HEK293 (cell line): Measurements from ENCODE around the gene MYLK.

ENCODE experiments used
- CTCF ChIA-PET: fragments of 350-600 bp; formaldehyde crosslinking; extraction: SDS; loops from one replicate; lab custom pipeline; 2021; ENCODE audit warnings: antibody characterized with exemption; lab: Yijun Ruan, JAX
- POLR2A ChIA-PET: fragments of 300-600 bp; formaldehyde crosslinking; extraction: SDS; loops from one replicate; lab custom pipeline; 2020; ENCODE audit warnings: antibody characterized with exemption, inconsistent platforms; lab: Yijun Ruan, JAX
- H3K27ac ChIP-seq: fragments of 200-500 bp; sonication (Bioruptor generic); 2 replicates; pipeline ENCODE4 v1.5.1; 2014; ENCODE audit warnings: low read depth, low read length, control low read depth, inconsistent platforms; ENCODE audit errors: extremely low read depth
- H3K36me3 ChIP-seq, 2 experiments: fragments of 200-500 bp in 1 of 2; sonication (Bioruptor generic) in 1 of 2; 1 replicate in 1 of 2; 2 replicates in 1 of 2; pipeline ENCODE4 v1.5.1; 2014 to 2017; ENCODE audit warnings: inconsistent platforms in 2 of 2, low read length in 2 of 2; ENCODE audit not compliant: control insufficient read depth in 2 of 2, insufficient read depth in 1 of 2
- H3K4me1 ChIP-seq: fragments of 200-500 bp; sonication (Bioruptor generic); 2 replicates; pipeline ENCODE4 v1.5.1; 2014; ENCODE audit warnings: mild to moderate bottlenecking, low read length, inconsistent platforms; ENCODE audit not compliant: control insufficient read depth, insufficient read depth
- H3K4me3 ChIP-seq: 2 replicates; pipeline ENCODE4 v1.5.1; 2011; ENCODE audit warnings: low read depth, mild to moderate bottlenecking, control low read depth, low read length, moderate library complexity
- H3K9me3 ChIP-seq: fragments of 200-500 bp; sonication (Bioruptor generic); 2 replicates; pipeline ENCODE4 v1.5.1; 2014; ENCODE audit warnings: low read depth, low read length, inconsistent platforms; ENCODE audit not compliant: control insufficient read depth, insufficient read depth
- BCL11A ChIP-seq: fragments of 450-650 bp; formaldehyde crosslinking; IDR thresholded peaks from 2 replicates; pipeline ENCODE4 v1.5.1; 2016; ENCODE audit warnings: low read depth, missing biosample characterization, missing genetic modification characterization
- GLI2 ChIP-seq: fragments of 450-650 bp; formaldehyde crosslinking; IDR thresholded peaks from 2 replicates; pipeline ENCODE4; 2017; ENCODE audit warnings: missing biosample characterization, missing genetic modification characterization, low read depth, borderline replicate concordance
- GLIS1 ChIP-seq: fragments of 450-650 bp; formaldehyde crosslinking; IDR thresholded peaks from 2 replicates; pipeline ENCODE4 v1.5.1; 2016; ENCODE audit warnings: missing biosample characterization, missing genetic modification characterization
- MEIS1 ChIP-seq: sonication (generic); formaldehyde crosslinking; IDR thresholded peaks from 2 replicates; pipeline ENCODE4 v1.8.1; 2022; ENCODE audit warnings: missing genetic modification reagents, mild to moderate bottlenecking, borderline replicate concordance
- PRDM4 ChIP-seq: fragments of 450-650 bp; formaldehyde crosslinking; IDR thresholded peaks from 2 replicates; pipeline ENCODE4 v1.5.1; 2017; ENCODE audit warnings: missing biosample characterization, missing genetic modification characterization
- SCRT2 ChIP-seq: fragments of 450-650 bp; formaldehyde crosslinking; IDR thresholded peaks from 2 replicates; pipeline ENCODE4 v1.5.1; 2016; ENCODE audit warnings: missing biosample characterization, missing genetic modification characterization
- TRIM28 ChIP-seq: IDR thresholded peaks from 2 replicates; pipeline ENCODE4 v1.6.1; 2011; ENCODE audit warnings: low read length, control low read depth, borderline replicate concordance
- ZBTB17 ChIP-seq: fragments of 450-650 bp; formaldehyde crosslinking; IDR thresholded peaks from 2 replicates; pipeline ENCODE4 v1.5.1; 2016; ENCODE audit warnings: missing biosample characterization, missing genetic modification characterization
- ZBTB21 ChIP-seq: fragments of 450-650 bp; formaldehyde crosslinking; IDR thresholded peaks from 2 replicates; pipeline ENCODE4 v1.5.1; 2017; ENCODE audit warnings: missing biosample characterization, missing genetic modification characterization
- ZFP37 ChIP-seq: fragments of 450-650 bp; formaldehyde crosslinking; IDR thresholded peaks from 2 replicates; pipeline ENCODE4 v1.5.1; 2016; ENCODE audit warnings: missing biosample characterization, missing genetic modification characterization
- ZFP69B ChIP-seq: fragments of 450-650 bp; formaldehyde crosslinking; IDR thresholded peaks from 2 replicates; pipeline ENCODE4 v1.5.1; 2016; ENCODE audit warnings: missing biosample characterization, missing genetic modification characterization
- ZNF112 ChIP-seq: fragments of 450-650 bp; formaldehyde crosslinking; IDR thresholded peaks from 2 replicates; pipeline ENCODE4 v1.5.0; 2017; ENCODE audit warnings: missing biosample characterization, missing genetic modification characterization
- ZNF148 ChIP-seq: fragments of 450-650 bp; formaldehyde crosslinking; IDR thresholded peaks from 2 replicates; pipeline ENCODE4 v1.5.0; 2017; ENCODE audit warnings: missing biosample characterization, missing genetic modification characterization, borderline replicate concordance
- ZNF2 ChIP-seq: fragments of 450-650 bp; formaldehyde crosslinking; IDR thresholded peaks from 2 replicates; pipeline ENCODE4 v1.5.1; 2016; ENCODE audit warnings: missing biosample characterization, missing genetic modification characterization
- ZNF202 ChIP-seq: fragments of 450-650 bp; formaldehyde crosslinking; IDR thresholded peaks from 2 replicates; pipeline ENCODE4 v1.5.1; 2016; ENCODE audit warnings: missing biosample characterization, missing genetic modification characterization, borderline replicate concordance
- ZNF274 ChIP-seq, 2 experiments: fragments of 200-500 bp in 1 of 2; fragments of 450-650 bp in 1 of 2; sonication (Bioruptor generic) in 1 of 2; formaldehyde crosslinking in 1 of 2; IDR thresholded peaks; 2 replicates each; pipeline versions ENCODE4 v1.5.1 to v1.6.1; 2014 to 2016; ENCODE audit warnings: borderline replicate concordance in 1 of 2, inconsistent platforms in 1 of 2, low read length in 1 of 2, missing biosample characterization in 1 of 2, missing genetic modification characterization in 1 of 2
- ZNF302 ChIP-seq: fragments of 450-650 bp; formaldehyde crosslinking; IDR thresholded peaks from 2 replicates; pipeline ENCODE4 v1.5.1; 2016; ENCODE audit warnings: missing biosample characterization, missing genetic modification characterization, low read depth
- ZNF561 ChIP-seq: fragments of 450-650 bp; IDR thresholded peaks from 2 replicates; pipeline ENCODE4 v1.5.1; 2018; ENCODE audit warnings: missing biosample characterization, missing genetic modification characterization, borderline replicate concordance
- ZNF623 ChIP-seq: fragments of 450-650 bp; formaldehyde crosslinking; IDR thresholded peaks from 2 replicates; pipeline ENCODE4 v1.5.1; 2016; ENCODE audit warnings: missing biosample characterization, missing genetic modification characterization
- ZNF777 ChIP-seq: fragments of 450-650 bp; formaldehyde crosslinking; IDR thresholded peaks from 2 replicates; pipeline ENCODE4 v1.5.1; 2017; ENCODE audit warnings: missing biosample characterization, missing genetic modification characterization, borderline replicate concordance
- ZSCAN30 ChIP-seq: fragments of 450-650 bp; IDR thresholded peaks from 2 replicates; pipeline ENCODE4 v1.5.1; 2018; ENCODE audit warnings: missing biosample characterization, mild to moderate bottlenecking, missing genetic modification characterization, moderate library complexity
- TF ChIP-seq, protein P1 (sequence below): fragments of 450-650 bp; formaldehyde crosslinking; IDR thresholded peaks from 2 replicates; pipeline ENCODE4 v1.5.1; 2016; ENCODE audit warnings: missing biosample characterization, missing genetic modification characterization

MYLK gene

DNA sequence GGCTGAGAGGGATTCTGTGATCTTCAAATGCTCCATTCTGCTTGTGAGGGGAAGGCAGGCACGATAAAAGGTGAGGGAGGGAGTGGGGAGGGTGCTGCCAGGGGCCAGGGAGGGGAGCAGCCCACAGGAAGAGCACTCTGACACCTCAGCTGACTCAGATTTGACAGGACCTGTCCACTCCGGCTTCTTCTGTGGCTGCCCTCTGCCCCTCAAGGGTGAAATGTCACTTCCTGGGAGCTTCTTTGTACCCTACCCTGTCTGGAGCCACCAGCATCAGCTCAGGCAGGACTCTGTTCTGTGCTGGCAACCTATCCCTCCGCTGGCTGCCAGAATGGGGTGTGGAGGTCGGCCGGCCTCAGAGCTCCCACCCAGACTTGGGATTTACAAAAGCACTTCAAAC is 185.3 kb downstream of the MYLK start:
- no peak overlapping the region for H3K4me3 ChIP-seq
- POLR2A ChIA-PET = no interaction called here
- CTCF ChIA-PET = interaction anchor here (1.0 to 2.4 kb wide), 5 partner anchors 25 to 140 kb away, joined by 3 to 10 read pairs (median 4); no protein-coding TSS in a partner anchor
- no peaks in the 10 kb centered on the region for H3K9me3 ChIP-seq
- H3K36me3 ChIP-seq = peaks cover 0 to 7% of the 10 kb centered on the region in 2 experiments; a peak in 1 of 3 replicates
- TF ChIP-seq ZNF202 (tag by site-specific recombination) = no peak
- TF ChIP-seq BCL11A (tag by site-specific recombination) = no peak
- TF ChIP-seq ZFP37 (tag by site-specific recombination) = no peak
- no peak for TF ChIP-seq ZSCAN30 (tag by site-specific recombination)
- TF ChIP-seq ZBTB21 = no peak
- no peak for TF ChIP-seq ZFP69B (tag by site-specific recombination)
- TF ChIP-seq ZNF148 (tag by site-specific recombination) = no peak
- TF ChIP-seq ZNF302 = no peak
- TF ChIP-seq MEIS1 (CRISPR knock-in tag) = no peak
- TF ChIP-seq ZNF777 (tag by site-specific recombination) = no peak
- H3K27ac ChIP-seq = no peak overlapping the region
- H3K4me1 ChIP-seq = no peaks in the 10 kb centered on the region

GRCh38 chr3:123696808-123697207 is 187.3 kb downstream of the MYLK start:
- POLR2A ChIA-PET = no interaction called here
- CTCF ChIA-PET = interaction anchor here (0.6 to 3.7 kb wide), 5 partner anchors 40 to 230 kb away, joined by 3 to 16 read pairs (median 5); no protein-coding TSS in a partner anchor
- no peaks in the 10 kb centered on the region for H3K9me3 ChIP-seq
- no peak overlapping the region for H3K4me3 ChIP-seq
- no peaks in the 10 kb centered on the region for H3K4me1 ChIP-seq
- H3K36me3 ChIP-seq = peaks cover 0 to 7% of the 10 kb centered on the region in 2 experiments; a peak in 1 of 3 replicates
- H3K27ac ChIP-seq = no peak overlapping the region
- TF ChIP-seq ZNF274 (IDR thresholded peaks at IDR 0.05; ENCODE audit: low read length) (no peak), ZNF274 (tag by site-specific recombination; IDR thresholded peaks at IDR 0.05; ENCODE audit: borderline replicate concordance) (no peak)
- TF ChIP-seq, protein P1, sequence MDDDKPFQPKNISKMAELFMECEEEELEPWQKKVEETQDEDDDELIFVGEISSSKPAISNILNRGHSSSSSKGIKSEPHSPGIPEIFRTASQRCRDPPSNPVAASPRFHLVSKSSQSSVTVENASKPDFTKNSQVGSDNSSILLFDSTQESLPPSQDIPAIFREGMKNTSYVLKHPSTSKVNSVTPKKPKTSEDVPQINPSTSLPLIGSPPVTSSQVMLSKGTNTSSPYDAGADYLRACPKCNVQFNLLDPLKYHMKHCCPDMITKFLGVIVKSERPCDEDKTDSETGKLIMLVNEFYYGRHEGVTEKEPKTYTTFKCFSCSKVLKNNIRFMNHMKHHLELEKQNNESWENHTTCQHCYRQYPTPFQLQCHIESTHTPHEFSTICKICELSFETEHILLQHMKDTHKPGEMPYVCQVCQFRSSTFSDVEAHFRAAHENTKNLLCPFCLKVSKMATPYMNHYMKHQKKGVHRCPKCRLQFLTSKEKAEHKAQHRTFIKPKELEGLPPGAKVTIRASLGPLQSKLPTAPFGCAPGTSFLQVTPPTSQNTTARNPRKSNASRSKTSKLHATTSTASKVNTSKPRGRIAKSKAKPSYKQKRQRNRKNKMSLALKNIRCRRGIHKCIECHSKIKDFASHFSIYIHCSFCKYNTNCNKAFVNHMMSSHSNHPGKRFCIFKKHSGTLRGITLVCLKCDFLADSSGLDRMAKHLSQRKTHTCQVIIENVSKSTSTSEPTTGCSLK (tag by site-specific recombination) = no peak

DNA sequence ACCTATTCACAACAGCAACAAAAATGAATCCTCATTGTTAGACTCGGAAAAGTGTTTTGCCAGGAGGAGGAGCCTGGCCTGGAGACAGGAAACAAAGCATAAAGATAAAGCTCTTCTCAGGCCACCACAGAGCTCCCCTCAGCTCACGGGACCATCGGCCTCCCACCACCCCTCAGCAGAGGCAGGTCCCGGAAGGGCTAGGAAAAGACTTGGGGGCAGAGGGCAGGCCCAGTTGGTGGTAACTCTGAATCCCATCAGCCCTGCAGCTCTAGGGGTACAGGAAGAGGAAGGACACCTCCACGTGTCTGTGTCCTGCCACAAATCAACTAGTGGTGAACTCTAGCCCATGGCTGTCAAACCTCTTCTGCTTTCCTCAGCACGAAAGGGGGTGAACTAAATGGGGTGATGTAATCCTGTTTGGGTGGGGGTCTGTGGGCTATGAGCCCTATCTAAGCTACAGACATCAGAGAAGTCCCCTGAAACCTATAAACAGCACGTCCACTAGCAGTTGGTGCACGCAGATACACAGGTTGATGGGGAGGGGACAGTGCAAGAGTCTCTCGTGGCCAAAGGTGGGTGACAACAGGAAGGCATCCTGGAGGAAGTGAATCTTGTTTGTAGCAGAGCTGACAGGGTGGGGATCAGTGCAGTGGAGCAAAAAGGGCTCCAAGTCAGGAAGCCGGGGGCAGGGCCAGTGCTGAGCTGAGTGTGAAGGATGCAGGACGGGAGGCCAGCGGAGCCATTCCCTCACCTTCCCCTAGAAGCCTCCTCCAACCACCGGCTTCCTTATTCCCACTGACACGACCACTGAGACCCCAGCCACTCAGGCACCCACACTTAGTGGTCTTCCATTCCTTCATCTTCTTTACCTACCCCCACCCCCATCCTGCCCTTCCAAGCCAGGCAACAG is 188.1 kb downstream of the MYLK start:
- CTCF ChIA-PET = interaction anchor here (0.6 to 3.7 kb wide), 6 partner anchors 21 to 229 kb away, joined by 3 to 16 read pairs (median 5); no protein-coding TSS in a partner anchor
- POLR2A ChIA-PET = interaction anchor here (0.6 kb wide), 1 partner anchor 174 kb away, joined by 6 read pairs; no protein-coding TSS in a partner anchor
- Histone ChIP-seq H3K4me3 (no peak overlapping the region), H3K36me3 (peaks cover 0 to 7% of the 10 kb centered on the region in 2 experiments; a peak in 1 of 3 replicates), H3K4me1 (no peaks in the 10 kb centered on the region), H3K27ac (no peak overlapping the region), H3K9me3 (no peaks in the 10 kb centered on the region)
- TF ChIP-seq ZNF623 (tag by site-specific recombination) (no peak), PRDM4 (tag by site-specific recombination) (no peak), ZNF2 (tag by site-specific recombination) (no peak), GLIS1 (peak; percentile 54), TRIM28 (no peak), ZNF561 (tag by site-specific recombination) (no peak), ZBTB17 (tag by site-specific recombination) (no peak), SCRT2 (tag by site-specific recombination) (peak; percentile 73; the same call in 1 of the 2 replicates), ZNF112 (tag by site-specific recombination) (no peak), GLI2 (tag by site-specific recombination) (no peak)
